Fibroblast of lung (primary cell): ENCODE data around the gene ASXL1.

Experiments
- EZH2 ChIP-seq: IDR thresholded peaks from 2 replicates; pipeline ENCODE4 v1.5.1; 2012; ENCODE audit warnings: low read length, control low read depth, mild to moderate bottlenecking; ENCODE audit errors: missing control alignments
- TF ChIP-seq, protein P1 (sequence below), 2 donors: IDR thresholded peaks in 1 of 2; conservative IDR thresholded peaks in 1 of 2; 1 replicate in 1 of 2; 2 replicates in 1 of 2; pipeline ENCODE4 v1.5.1; 2011 to 2012; ENCODE audit warnings: low read length in 2 of 2, control low read depth in 1 of 2, inconsistent platforms in 1 of 2, low read depth in 1 of 2, mild to moderate bottlenecking in 1 of 2

DNA sequence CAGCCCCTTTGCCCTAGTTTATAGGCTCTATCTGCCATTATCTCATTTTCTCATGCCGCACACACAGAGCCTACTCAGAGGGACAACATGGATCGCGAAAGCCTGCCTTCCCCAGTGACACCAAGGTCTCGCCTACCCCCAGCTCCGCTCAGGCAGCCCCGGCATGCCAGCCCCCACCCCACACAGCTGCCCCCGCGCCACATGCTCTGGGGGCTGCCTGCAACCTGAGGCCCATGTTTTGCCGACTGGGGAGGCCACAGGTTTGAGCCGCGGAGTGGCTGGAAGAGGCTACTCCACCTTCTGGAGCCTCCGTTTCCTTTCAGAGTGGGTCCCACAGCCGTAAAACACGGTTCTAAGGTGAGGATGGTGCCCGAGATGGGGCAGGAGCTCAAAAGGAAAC is 102.1 kb downstream of the ASXL1 start:
- TF ChIP-seq, protein P1, sequence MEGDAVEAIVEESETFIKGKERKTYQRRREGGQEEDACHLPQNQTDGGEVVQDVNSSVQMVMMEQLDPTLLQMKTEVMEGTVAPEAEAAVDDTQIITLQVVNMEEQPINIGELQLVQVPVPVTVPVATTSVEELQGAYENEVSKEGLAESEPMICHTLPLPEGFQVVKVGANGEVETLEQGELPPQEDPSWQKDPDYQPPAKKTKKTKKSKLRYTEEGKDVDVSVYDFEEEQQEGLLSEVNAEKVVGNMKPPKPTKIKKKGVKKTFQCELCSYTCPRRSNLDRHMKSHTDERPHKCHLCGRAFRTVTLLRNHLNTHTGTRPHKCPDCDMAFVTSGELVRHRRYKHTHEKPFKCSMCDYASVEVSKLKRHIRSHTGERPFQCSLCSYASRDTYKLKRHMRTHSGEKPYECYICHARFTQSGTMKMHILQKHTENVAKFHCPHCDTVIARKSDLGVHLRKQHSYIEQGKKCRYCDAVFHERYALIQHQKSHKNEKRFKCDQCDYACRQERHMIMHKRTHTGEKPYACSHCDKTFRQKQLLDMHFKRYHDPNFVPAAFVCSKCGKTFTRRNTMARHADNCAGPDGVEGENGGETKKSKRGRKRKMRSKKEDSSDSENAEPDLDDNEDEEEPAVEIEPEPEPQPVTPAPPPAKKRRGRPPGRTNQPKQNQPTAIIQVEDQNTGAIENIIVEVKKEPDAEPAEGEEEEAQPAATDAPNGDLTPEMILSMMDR (conservative IDR thresholded peaks at IDR 0.05 in 1 of 2, IDR thresholded peaks at IDR 0.05 in 1 of 2; ENCODE audit: low read depth in 1 of 2, low read length in 2 of 2): no peak
- TF ChIP-seq EZH2: no peak
